ENCODE data around the gene KRAS.

The KRAS gene

GRCh38 chr12:25266497-25266896 lies 15.8 kb upstream of the KRAS start:
- Histone ChIP-seq H3K4me3 (no peak overlapping the region), H3K27ac (no peak overlapping the region)
- no peak for DNase-seq (ENCODE audit: low spot score)
- TF ChIP-seq CTCF (IDR thresholded peaks at IDR 0.05), result no peak

- DNase-seq (ENCODE audit: low spot score), result no peak
- Histone ChIP-seq H3K27ac (no peak overlapping the region), H3K4me3 (no peak overlapping the region)
- no peak for TF ChIP-seq CTCF (IDR thresholded peaks at IDR 0.05)
These were observed 14.1 kb upstream of the KRAS start for GRCh38 chr12:25264862-25265261.

- no peak for TF ChIP-seq CTCF (IDR thresholded peaks at IDR 0.05)
- no peak for DNase-seq (ENCODE audit: low spot score)
- Histone ChIP-seq H3K4me3 (no peak overlapping the region), H3K27ac (no peak overlapping the region)
These were observed 13.4 kb upstream of the KRAS start for GRCh38 chr12:25264114-25264513.

- no peak overlapping the region for H3K4me3 ChIP-seq
- no peak for TF ChIP-seq CTCF (IDR thresholded peaks at IDR 0.05)
- DNase-seq (ENCODE audit: low spot score), result no peak
These were observed 12.9 kb upstream of the KRAS start for GRCh38 chr12:25263594-25263993.

GRCh38 chr12:25262389-25263074 lies 11.8 kb upstream of the KRAS start:
- Histone ChIP-seq H3K4me3 (no peak overlapping the region), H3K27ac (no peak overlapping the region)
- TF ChIP-seq CTCF (IDR thresholded peaks at IDR 0.05), result no peak
- no peak for DNase-seq (ENCODE audit: low spot score)

More at GRCh38 chr12:25263594-25263993, 12.9 kb upstream of the KRAS start:
- no peak overlapping the region for H3K27ac ChIP-seq

- DNase-seq (ENCODE audit: low spot score), result no peak
- TF ChIP-seq CTCF (IDR thresholded peaks at IDR 0.05), result no peak
- Histone ChIP-seq H3K4me3 (no peak overlapping the region), H3K27ac (no peak overlapping the region)
These were observed 7.0 kb upstream of the KRAS start for GRCh38 chr12:25257590-25258324.

GRCh38 chr12:25256826-25257225 lies 6.1 kb upstream of the KRAS start:
- H3K4me3 ChIP-seq, result no peak overlapping the region
- no peak for TF ChIP-seq CTCF (IDR thresholded peaks at IDR 0.05)
- no peak overlapping the region for H3K27ac ChIP-seq
- DNase-seq (ENCODE audit: low spot score), result no peak
